ENCODE measurements around the gene KIF5B.

KIF5B gene

DNA sequence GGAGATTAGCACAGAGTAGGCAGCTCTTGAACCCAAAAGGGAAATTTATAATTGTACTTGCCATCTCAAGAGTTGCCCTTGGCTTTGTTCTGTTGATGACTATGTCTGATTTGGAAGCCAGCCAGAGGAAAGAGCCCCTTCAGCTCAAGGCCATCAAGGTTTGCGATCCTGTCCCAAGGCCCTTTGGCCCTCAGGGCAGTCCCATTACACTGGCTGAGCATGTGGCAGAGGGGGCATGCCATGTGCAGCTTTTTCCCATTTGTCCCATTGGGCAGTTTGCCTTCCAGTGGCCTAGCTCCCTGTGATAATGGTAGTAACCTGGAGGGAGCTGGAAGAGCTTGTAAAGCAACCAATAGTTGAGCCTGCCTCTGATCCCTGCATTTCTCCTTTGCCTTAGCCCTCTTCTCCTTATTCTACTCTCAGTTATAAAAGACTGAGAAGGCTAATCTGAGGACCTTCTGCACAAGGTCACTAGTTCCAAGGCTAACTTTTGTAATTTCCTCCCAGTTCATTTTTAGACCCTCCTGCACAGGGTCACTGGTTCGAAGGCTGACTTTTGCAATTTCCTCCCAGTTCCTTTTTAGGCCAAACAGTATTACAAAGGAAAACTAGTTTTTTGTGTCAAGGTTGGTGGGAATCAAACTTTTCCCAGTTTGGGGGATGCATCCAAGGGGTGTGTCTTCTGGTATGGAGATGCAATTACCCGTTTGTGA is 96.6 kb downstream of the KIF5B start:
- no peak for DNase-seq

Measured in central memory CD4-positive, alpha-beta T cell (primary cell).